Keratinocyte (primary cell): ENCODE measurements around the gene OR2T11. TPM values are rescaled to one million over a fixed set of nuclear protein-coding genes. Genes with fewer than 3 reads are reported as not detected.

Experiments used
- DNase-seq: peaks from one replicate; pipeline ENCODE4 v3.0.0-alpha.2; 2011; ENCODE audit warnings: low read depth, missing footprints, low spot score
- FAIRE-seq: peaks from 2 replicates; lab custom pipeline; 2011; peaks lifted over from hg19 to GRCh38; lab: Jason Lieb, UNC
- H2AFZ ChIP-seq: 2 replicates; pipeline ENCODE4 v1.6.0; 2012; ENCODE audit warnings: low read length, control low read depth, inconsistent platforms; ENCODE audit not compliant: control insufficient read depth
- H3K27ac ChIP-seq: 2 replicates; pipeline ENCODE4 v1.5.1; 2011; ENCODE audit warnings: low read length; ENCODE audit not compliant: control insufficient read depth, insufficient read depth
- H3K27me3 ChIP-seq: 3 replicates; pipeline ENCODE4 v1.6.0; 2011; ENCODE audit warnings: low read length; ENCODE audit not compliant: control insufficient read depth, insufficient read depth; ENCODE audit errors: extremely low read depth
- H3K36me3 ChIP-seq, 2 experiments: 2 replicates in 1 of 2; 3 replicates in 1 of 2; pipeline ENCODE4 v1.5.1; 2011; ENCODE audit warnings: low read length in 2 of 2, mild to moderate bottlenecking in 1 of 2; ENCODE audit not compliant: control insufficient read depth in 2 of 2, insufficient read depth in 2 of 2; ENCODE audit errors: extremely low read depth in 1 of 2
- H3K4me1 ChIP-seq: 3 replicates; pipeline ENCODE4 v1.5.1; 2011; ENCODE audit warnings: low read length; ENCODE audit not compliant: control insufficient read depth, insufficient read depth; ENCODE audit errors: extremely low read depth
- H3K4me2 ChIP-seq: 3 replicates; pipeline ENCODE4 v1.6.0; 2011; ENCODE audit warnings: low read depth, low read length; ENCODE audit not compliant: control insufficient read depth, insufficient read depth; ENCODE audit errors: extremely low read depth
- H3K4me3 ChIP-seq, 3 experiments: fragments of 200-600 bp in 1 of 3; sonication (generic) in 1 of 3; 2 replicates in 2 of 3; 3 replicates in 1 of 3; pipeline ENCODE4 v1.5.1; 2011 to 2016; ENCODE audit warnings: low read length in 3 of 3, mild to moderate bottlenecking in 3 of 3, control low read depth in 2 of 3, inconsistent platforms in 1 of 3, low read depth in 1 of 3, mixed read lengths in 1 of 3, mixed run types in 1 of 3, moderate library complexity in 1 of 3; ENCODE audit not compliant: control insufficient read depth in 2 of 3, insufficient read depth in 2 of 3; ENCODE audit errors: extremely low read depth in 1 of 3
- H3K79me2 ChIP-seq: 2 replicates; pipeline ENCODE4 v1.6.0; 2012; ENCODE audit warnings: low read length; ENCODE audit not compliant: control insufficient read depth, insufficient read depth
- H3K9ac ChIP-seq: 3 replicates; pipeline ENCODE4 v1.6.0; 2011; ENCODE audit warnings: low read length; ENCODE audit not compliant: control insufficient read depth, insufficient read depth; ENCODE audit errors: extremely low read depth
- H3K9me1 ChIP-seq: 3 replicates; pipeline ENCODE4 v1.6.0; 2011; ENCODE audit warnings: low read length; ENCODE audit not compliant: control insufficient read depth, insufficient read depth; ENCODE audit errors: extremely low read depth
- H3K9me3 ChIP-seq: 2 replicates; pipeline ENCODE4 v1.5.1; 2012; ENCODE audit warnings: low read depth, low read length; ENCODE audit not compliant: control insufficient read depth
- H4K20me1 ChIP-seq: 3 replicates; pipeline ENCODE4 v1.6.0; 2011; ENCODE audit warnings: low read length; ENCODE audit not compliant: control insufficient read depth, insufficient read depth; ENCODE audit errors: extremely low read depth
- CTCF ChIP-seq, 3 experiments: IDR thresholded peaks in 1 of 3; conservative IDR thresholded peaks in 1 of 3; optimal IDR thresholded peaks in 1 of 3; 2 replicates in 2 of 3; 3 replicates in 1 of 3; pipeline versions ENCODE3 to v1.5.1; 2011; ENCODE audit warnings: low read length in 3 of 3, mild to moderate bottlenecking in 3 of 3, moderate library complexity in 2 of 3, control low read depth in 1 of 3, inconsistent platforms in 1 of 3; ENCODE audit not compliant: insufficient read depth in 2 of 3; ENCODE audit errors: extremely low read depth in 1 of 3
- EZH2 ChIP-seq: IDR thresholded peaks from one replicate; pipeline ENCODE4 v1.6.1; 2012; ENCODE audit warnings: inconsistent platforms, mild to moderate bottlenecking, low read length, moderate library complexity
- dilution Hi-C: fragments of 300-500 bp; cut with MboI; formaldehyde crosslinking; loops from one replicate; pipeline ENCODE4 v1.7.0; 2020; ENCODE audit warnings: low sequenced_read_pairs; ENCODE audit not compliant: extremely low pct_ligation_motif_present
- polyA plus RNA-seq, 5 experiments: library from polyadenylated mRNA; depleted of rRNA in 3 of 5; stranded (reverse) in 3 of 5; stranded (forward) in 1 of 5; unstranded in 1 of 5; fragments of >200 nt; gene quantifications; 1 replicate in 1 of 5; 2 replicates in 3 of 5; 3 replicates in 1 of 5; pipeline versions ENCODE4 v1.2.1 to v1.2.3, GENCODE V29; 2011 to 2012; ENCODE audit warnings: missing spikeins in 2 of 5, low read depth in 1 of 5, low replicate concordance in 1 of 5

OR2T11 gene
- polyA plus RNA-seq, 1 donor (not counting 4 experiments of a cell fraction or from before 2014, with no cell fraction given): not detected

DNA sequence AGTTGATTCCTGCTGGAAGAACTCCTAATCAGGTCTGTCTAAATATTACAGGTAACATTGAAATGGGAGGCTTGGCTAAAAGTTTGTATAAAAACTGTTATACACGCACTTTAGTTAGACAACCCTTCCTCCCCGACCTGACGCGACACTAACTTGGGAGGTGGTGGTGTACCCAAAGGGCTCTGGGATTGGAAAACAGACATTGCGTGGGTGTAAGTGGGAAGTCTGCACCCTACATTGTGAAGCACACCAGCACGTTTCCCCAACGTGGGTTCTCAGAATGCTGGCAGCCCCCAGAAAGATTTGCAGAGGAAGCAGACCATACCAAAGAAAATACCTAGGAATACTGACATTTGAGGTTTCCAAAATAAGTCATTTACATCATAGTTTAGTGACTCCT, 16.8 kb downstream of the OR2T11 start:
- Histone ChIP-seq H4K20me1 (no peaks in the 10 kb centered on the region), H2AFZ (no peak overlapping the region), H3K9me1 (no peaks in the 10 kb centered on the region), H3K27ac (no peak overlapping the region), H3K27me3 (no peaks in the 10 kb centered on the region), H3K4me2 (no peak overlapping the region), H3K79me2 (no peaks in the 10 kb centered on the region), H3K4me1 (no peaks in the 10 kb centered on the region), H3K4me3 (no peak overlapping the region), H3K36me3 (no peaks in the 10 kb centered on the region), H3K9ac (no peak overlapping the region), H3K9me3 (no peaks in the 10 kb centered on the region)
- dilution Hi-C loops: no loop called here
- TF ChIP-seq EZH2: no peak
- TF ChIP-seq CTCF (optimal IDR thresholded peaks at IDR 0.05 in 1 of 3, IDR thresholded peaks at IDR 0.05 in 1 of 3, conservative IDR thresholded peaks at IDR 0.05 in 1 of 3; ENCODE audit: extremely low read depth in 1 of 3, insufficient read depth in 2 of 3, low read length in 3 of 3): no peak
- no peak for FAIRE-seq
- no peak for DNase-seq

DNA sequence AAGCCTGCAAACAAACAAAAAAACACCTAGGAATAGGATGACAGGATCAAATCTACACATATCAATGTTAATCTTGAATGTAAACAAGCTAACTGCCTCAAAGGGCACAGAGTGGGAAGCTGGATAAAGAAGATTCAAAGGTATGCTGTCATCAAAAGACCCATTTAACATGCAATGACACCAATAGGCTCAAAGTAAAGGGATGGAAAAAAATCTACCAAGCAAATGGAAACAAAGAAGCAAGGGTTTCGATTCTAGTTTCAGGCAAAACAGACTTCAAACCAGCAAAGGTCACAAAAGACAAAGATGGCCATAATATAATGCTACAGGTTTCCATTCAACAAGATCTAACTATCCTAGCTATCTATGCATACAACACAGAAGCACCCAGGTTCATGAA, 21.1 kb downstream of the OR2T11 start:
- H3K4me1 ChIP-seq: no peaks in the 10 kb centered on the region
- H4K20me1 ChIP-seq: no peaks in the 10 kb centered on the region
- H3K9me3 ChIP-seq: no peaks in the 10 kb centered on the region
- DNase-seq: no peak
- H3K9me1 ChIP-seq: no peaks in the 10 kb centered on the region
- H3K4me2 ChIP-seq: no peak overlapping the region
- H3K79me2 ChIP-seq: no peaks in the 10 kb centered on the region
- H3K27ac ChIP-seq: no peak overlapping the region
- no peak for TF ChIP-seq EZH2
- TF ChIP-seq CTCF (optimal IDR thresholded peaks at IDR 0.05 in 1 of 3, IDR thresholded peaks at IDR 0.05 in 1 of 3, conservative IDR thresholded peaks at IDR 0.05 in 1 of 3; ENCODE audit: extremely low read depth in 1 of 3, insufficient read depth in 2 of 3, low read length in 3 of 3): no peak
- H3K4me3 ChIP-seq: no peak overlapping the region
- dilution Hi-C loops: no loop called here
- no peak for FAIRE-seq
- no peak overlapping the region for H3K9ac ChIP-seq
- H3K27me3 ChIP-seq: no peaks in the 10 kb centered on the region
- H2AFZ ChIP-seq: no peak overlapping the region
- no peaks in the 10 kb centered on the region for H3K36me3 ChIP-seq
